HepG2 (cell line): ENCODE results near the gene NSL1. TPM values are rescaled to one million over a fixed set of nuclear protein-coding genes. Genes with fewer than 3 reads are reported as not detected.

Experiments used
- ADNP ChIP-seq: sonication (generic); formaldehyde crosslinking; IDR thresholded peaks from 2 replicates; pipeline ENCODE4 v1.4.0; 2020; ENCODE audit warnings: missing genetic modification reagents
- DRAP1 ChIP-seq: IDR thresholded peaks from 2 replicates; pipeline ENCODE4 v1.6.1; 2016; ENCODE audit warnings: missing genetic modification reagents, missing compliant biosample characterization
- ELF3 ChIP-seq: IDR thresholded peaks from 2 replicates; pipeline ENCODE4 v1.6.1; 2016; ENCODE audit warnings: missing genetic modification reagents, missing compliant biosample characterization
- ETV5 ChIP-seq: IDR thresholded peaks from 2 replicates; pipeline ENCODE4 v1.6.1; 2018; ENCODE audit warnings: missing biosample characterization, missing genetic modification reagents, inconsistent platforms, borderline replicate concordance
- EZH2 ChIP-seq: conservative IDR thresholded peaks from 2 replicates; pipeline ENCODE4 v1.6.1; 2012; ENCODE audit warnings: mild to moderate bottlenecking, low read depth, low read length, moderate library complexity
- GABPA ChIP-seq, 2 experiments: IDR thresholded peaks; 2 replicates each; pipeline ENCODE4 v1.6.1; 2011 to 2016; ENCODE audit warnings: low read depth in 2 of 2, low read length in 1 of 2, missing biosample characterization in 1 of 2, missing genetic modification characterization in 1 of 2
- GPN1 ChIP-seq: sonication (generic); formaldehyde crosslinking; IDR thresholded peaks from 2 replicates; pipeline ENCODE4 v1.5.1; 2020; ENCODE audit warnings: missing genetic modification reagents, borderline replicate concordance
- HIVEP1 ChIP-seq: sonication (generic); formaldehyde crosslinking; IDR thresholded peaks from 2 replicates; pipeline ENCODE4 v1.4.0; 2020; ENCODE audit warnings: mild to moderate bottlenecking, missing genetic modification reagents
- MAF1 ChIP-seq: sonication (generic); formaldehyde crosslinking; IDR thresholded peaks from 2 replicates; pipeline ENCODE4 v1.5.0; 2020; ENCODE audit warnings: missing genetic modification reagents, borderline replicate concordance
- MXD4 ChIP-seq: IDR thresholded peaks from 2 replicates; pipeline ENCODE4 v1.6.1; 2016; ENCODE audit warnings: mild to moderate bottlenecking, missing biosample characterization, missing genetic modification reagents
- NCOA2 ChIP-seq: sonication (generic); formaldehyde crosslinking; IDR thresholded peaks from 2 replicates; pipeline ENCODE4 v1.8.0; 2022; ENCODE audit warnings: inconsistent platforms
- PITX1 ChIP-seq: sonication (generic); formaldehyde crosslinking; IDR thresholded peaks from 2 replicates; pipeline ENCODE4 v1.5.1; 2020; ENCODE audit warnings: mild to moderate bottlenecking, missing genetic modification reagents
- REL ChIP-seq: sonication (generic); formaldehyde crosslinking; conservative IDR thresholded peaks from 2 replicates; pipeline ENCODE4 v1.8.0; 2022; ENCODE audit warnings: mild to moderate bottlenecking, missing genetic modification reagents, moderate library complexity
- RXRB ChIP-seq: IDR thresholded peaks from 2 replicates; pipeline ENCODE4 v1.6.1; 2016; ENCODE audit warnings: borderline replicate concordance, missing genetic modification reagents, missing compliant biosample characterization
- SETDB1 ChIP-seq: sonication (generic); formaldehyde crosslinking; IDR thresholded peaks from 2 replicates; pipeline ENCODE4 v1.5.1; 2020; ENCODE audit warnings: missing genetic modification reagents, mild to moderate bottlenecking, borderline replicate concordance
- SNAPC5 ChIP-seq: sonication (generic); formaldehyde crosslinking; IDR thresholded peaks from 2 replicates; pipeline ENCODE4 v1.8.1; 2023; ENCODE audit warnings: mild to moderate bottlenecking, missing genetic modification reagents, borderline replicate concordance
- SOX13 ChIP-seq, 3 experiments: fragments of 450-650 bp in 1 of 3; sonication (generic) in 1 of 3; formaldehyde crosslinking in 1 of 3; IDR thresholded peaks in 2 of 3; conservative IDR thresholded peaks in 1 of 3; 2 replicates each; pipeline versions ENCODE4 v1.5.0 to v1.6.1; 2016 to 2020; ENCODE audit warnings: antibody characterized with exemption in 1 of 3, mild to moderate bottlenecking in 1 of 3, missing compliant biosample characterization in 1 of 3, missing genetic modification reagents in 1 of 3, moderate library complexity in 1 of 3
- SOX5 ChIP-seq: IDR thresholded peaks from 2 replicates; pipeline ENCODE4 v1.6.1; 2016; ENCODE audit warnings: borderline replicate concordance
- SOX6 ChIP-seq, 2 experiments: fragments of 450-650 bp in 1 of 2; sonication (generic) in 1 of 2; formaldehyde crosslinking in 1 of 2; IDR thresholded peaks; 2 replicates each; pipeline versions ENCODE4 v1.4.0 to v1.6.1; 2017 to 2020; ENCODE audit warnings: antibody characterized with exemption in 1 of 2, mild to moderate bottlenecking in 1 of 2, missing genetic modification reagents in 1 of 2
- ZKSCAN5 ChIP-seq: sonication (generic); formaldehyde crosslinking; IDR thresholded peaks from 2 replicates; pipeline ENCODE4 v1.5.1; 2020; ENCODE audit warnings: mild to moderate bottlenecking, missing genetic modification reagents
- ZNF274 ChIP-seq: sonication (generic); formaldehyde crosslinking; IDR thresholded peaks from 2 replicates; pipeline ENCODE4 v1.5.1; 2020; ENCODE audit warnings: mild to moderate bottlenecking, missing genetic modification reagents
- ZNF549 ChIP-seq: sonication (generic); formaldehyde crosslinking; IDR thresholded peaks from 2 replicates; pipeline ENCODE4 v1.5.0; 2020; ENCODE audit warnings: missing genetic modification reagents
- ZNF556 ChIP-seq: sonication (generic); formaldehyde crosslinking; IDR thresholded peaks from 2 replicates; pipeline ENCODE4 v1.4.0; 2020; ENCODE audit warnings: mild to moderate bottlenecking, missing genetic modification reagents, borderline replicate concordance
- ZNF563 ChIP-seq: sonication (generic); formaldehyde crosslinking; IDR thresholded peaks from 2 replicates; pipeline ENCODE4 v1.8.0; 2022; ENCODE audit warnings: mild to moderate bottlenecking, moderate library complexity, missing genetic modification reagents
- ZNF614 ChIP-seq: IDR thresholded peaks from 2 replicates; pipeline ENCODE4 v1.6.1; 2018; ENCODE audit warnings: missing biosample characterization, missing genetic modification reagents, inconsistent platforms, borderline replicate concordance
- ZNF878 ChIP-seq: sonication (generic); formaldehyde crosslinking; IDR thresholded peaks from 2 replicates; pipeline ENCODE4 v1.8.1; 2023; ENCODE audit warnings: mild to moderate bottlenecking, missing genetic modification reagents, moderate library complexity
- polyA plus RNA-seq, 8 experiments: library from polyadenylated mRNA; depleted of rRNA in 3 of 8; stranded (reverse) in 7 of 8; unstranded in 1 of 8; fragments of >200 nt; fragmentation: Illumina TruSeq in 4 of 8; extraction: Trizol in 4 of 8; gene quantifications; 2 replicates each; pipeline versions ENCODE4 v1.2.1 to v1.2.3, GENCODE V29; 2011 to 2016; ENCODE audit warnings: low read depth in 4 of 8, missing spikeins in 1 of 8, mixed read lengths in 1 of 8; ENCODE audit not compliant: insufficient read depth in 1 of 8
- total RNA-seq, 5 experiments: library from RNA; depleted of rRNA; stranded (reverse); fragments of >200 nt; fragmentation: Illumina TruSeq; extraction: Trizol; gene quantifications; 2 replicates each; pipeline ENCODE4 v1.2.3, GENCODE V29; 2016; ENCODE audit warnings: low read depth in 1 of 5
- TF ChIP-seq, protein P1 (sequence below): sonication (generic); formaldehyde crosslinking; IDR thresholded peaks from 2 replicates; pipeline ENCODE4 v1.5.1; 2020; ENCODE audit warnings: mild to moderate bottlenecking, moderate library complexity, missing genetic modification reagents
- TF ChIP-seq, protein P2 (sequence below): sonication (generic); formaldehyde crosslinking; conservative IDR thresholded peaks from 2 replicates; pipeline ENCODE4 v1.8.0; 2022; ENCODE audit warnings: low read depth, missing genetic modification reagents

Gene NSL1
- total and polyA plus RNA-seq, 2 of the 13 experiments (the other 11 are each of a cell fraction or from before 2014, with no cell fraction given), result 34.5 to 77.4 TPM

GRCh38 chr1:212794561-212795014, 3.0 kb upstream of the NSL1 start (continued):
- TF ChIP-seq, protein P1, sequence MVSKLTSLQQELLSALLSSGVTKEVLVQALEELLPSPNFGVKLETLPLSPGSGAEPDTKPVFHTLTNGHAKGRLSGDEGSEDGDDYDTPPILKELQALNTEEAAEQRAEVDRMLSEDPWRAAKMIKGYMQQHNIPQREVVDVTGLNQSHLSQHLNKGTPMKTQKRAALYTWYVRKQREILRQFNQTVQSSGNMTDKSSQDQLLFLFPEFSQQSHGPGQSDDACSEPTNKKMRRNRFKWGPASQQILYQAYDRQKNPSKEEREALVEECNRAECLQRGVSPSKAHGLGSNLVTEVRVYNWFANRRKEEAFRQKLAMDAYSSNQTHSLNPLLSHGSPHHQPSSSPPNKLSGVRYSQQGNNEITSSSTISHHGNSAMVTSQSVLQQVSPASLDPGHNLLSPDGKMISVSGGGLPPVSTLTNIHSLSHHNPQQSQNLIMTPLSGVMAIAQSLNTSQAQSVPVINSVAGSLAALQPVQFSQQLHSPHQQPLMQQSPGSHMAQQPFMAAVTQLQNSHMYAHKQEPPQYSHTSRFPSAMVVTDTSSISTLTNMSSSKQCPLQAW (CRISPR knock-in tag), result no peak
- TF ChIP-seq NCOA2 (CRISPR knock-in tag) (peak; percentile 59; the same call in 1 of the 2 replicates), RXRB (CRISPR knock-in tag) (peak; percentile 64), ZNF549 (CRISPR knock-in tag) (no peak), SOX13 (IDR thresholded peaks at IDR 0.05) (no peak), SOX13 (CRISPR knock-in tag; conservative IDR thresholded peaks at IDR 0.05 in 1 of 2, IDR thresholded peaks at IDR 0.05 in 1 of 2) (peak in 1 of 2 experiments; percentile 87; a peak in 2 of 4 replicates), SOX6 (IDR thresholded peaks at IDR 0.05) (no peak), SOX6 (CRISPR knock-in tag; IDR thresholded peaks at IDR 0.05) (peak; percentile 86), ZNF563 (no peak), GPN1 (CRISPR knock-in tag) (no peak), DRAP1 (CRISPR knock-in tag) (no peak), ELF3 (CRISPR knock-in tag) (peak; percentile 39; the same call in 1 of the 2 replicates), ZNF614 (CRISPR knock-in tag) (no peak), HIVEP1 (CRISPR knock-in tag) (no peak), EZH2 (no peak), ZNF878 (CRISPR knock-in tag) (no peak), ZNF274 (CRISPR knock-in tag) (no peak), ADNP (CRISPR knock-in tag) (no peak), SETDB1 (no peak), SOX5 (peak; percentile 91), ZNF556 (CRISPR knock-in tag) (no peak), ZKSCAN5 (CRISPR knock-in tag) (no peak), GABPA (IDR thresholded peaks at IDR 0.05; ENCODE audit: low read depth, low read length) (no peak), GABPA (CRISPR knock-in tag; IDR thresholded peaks at IDR 0.05; ENCODE audit: low read depth) (peak; percentile 49; the same call in 1 of the 2 replicates), MXD4 (CRISPR knock-in tag) (no peak), REL (CRISPR knock-in tag) (no peak), MAF1 (CRISPR knock-in tag) (no peak), SNAPC5 (CRISPR knock-in tag) (no peak), PITX1 (CRISPR knock-in tag) (no peak), ETV5 (CRISPR knock-in tag) (peak; percentile 56; the same call in 1 of the 2 replicates)
- TF ChIP-seq, protein P2, sequence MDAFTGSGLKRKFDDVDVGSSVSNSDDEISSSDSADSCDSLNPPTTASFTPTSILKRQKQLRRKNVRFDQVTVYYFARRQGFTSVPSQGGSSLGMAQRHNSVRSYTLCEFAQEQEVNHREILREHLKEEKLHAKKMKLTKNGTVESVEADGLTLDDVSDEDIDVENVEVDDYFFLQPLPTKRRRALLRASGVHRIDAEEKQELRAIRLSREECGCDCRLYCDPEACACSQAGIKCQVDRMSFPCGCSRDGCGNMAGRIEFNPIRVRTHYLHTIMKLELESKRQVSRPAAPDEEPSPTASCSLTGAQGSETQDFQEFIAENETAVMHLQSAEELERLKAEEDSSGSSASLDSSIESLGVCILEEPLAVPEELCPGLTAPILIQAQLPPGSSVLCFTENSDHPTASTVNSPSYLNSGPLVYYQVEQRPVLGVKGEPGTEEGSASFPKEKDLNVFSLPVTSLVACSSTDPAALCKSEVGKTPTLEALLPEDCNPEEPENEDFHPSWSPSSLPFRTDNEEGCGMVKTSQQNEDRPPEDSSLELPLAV (CRISPR knock-in tag), result no peak
